Testis (tissue), 2 donors: Measurements from ENCODE around the gene MROH2B.

Experiments used
- POLR2A ChIP-seq: fragments of 450-650 bp; IDR thresholded peaks from one replicate; pipeline ENCODE4 v1.6.1; 2017; ENCODE audit warnings: antibody characterized with exemption, mild to moderate bottlenecking, moderate library complexity
- TF ChIP-seq, protein P1 (sequence below), 3 experiments: fragments of 450-650 bp in 2 of 3; fragments of 200-600 bp in 1 of 3; sonication (generic) in 1 of 3; IDR thresholded peaks; one replicate each; pipeline ENCODE4 v1.5.1; 2016 to 2019; ENCODE audit warnings: antibody characterized with exemption in 3 of 3, mild to moderate bottlenecking in 2 of 3, moderate library complexity in 1 of 3

DNA sequence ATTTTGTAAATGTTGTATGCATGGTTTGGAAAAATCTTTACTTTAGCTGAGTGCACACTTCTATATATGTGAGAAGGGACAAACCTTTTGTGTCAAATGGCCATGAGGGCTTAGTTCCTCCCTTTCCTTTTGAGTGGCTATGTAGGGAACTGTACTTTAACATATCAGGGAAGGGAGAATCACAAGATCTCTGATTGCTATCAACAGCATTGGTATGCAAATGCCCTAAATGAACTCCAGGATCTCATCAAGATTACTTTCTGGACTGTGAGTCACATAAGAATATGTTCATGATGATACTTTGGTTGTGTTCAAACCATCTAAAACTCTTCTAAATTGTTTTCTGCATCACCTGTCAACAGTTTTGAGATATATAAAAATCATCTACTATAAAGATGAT is 31.2 kb upstream of the MROH2B start:
- TF ChIP-seq, protein P1, sequence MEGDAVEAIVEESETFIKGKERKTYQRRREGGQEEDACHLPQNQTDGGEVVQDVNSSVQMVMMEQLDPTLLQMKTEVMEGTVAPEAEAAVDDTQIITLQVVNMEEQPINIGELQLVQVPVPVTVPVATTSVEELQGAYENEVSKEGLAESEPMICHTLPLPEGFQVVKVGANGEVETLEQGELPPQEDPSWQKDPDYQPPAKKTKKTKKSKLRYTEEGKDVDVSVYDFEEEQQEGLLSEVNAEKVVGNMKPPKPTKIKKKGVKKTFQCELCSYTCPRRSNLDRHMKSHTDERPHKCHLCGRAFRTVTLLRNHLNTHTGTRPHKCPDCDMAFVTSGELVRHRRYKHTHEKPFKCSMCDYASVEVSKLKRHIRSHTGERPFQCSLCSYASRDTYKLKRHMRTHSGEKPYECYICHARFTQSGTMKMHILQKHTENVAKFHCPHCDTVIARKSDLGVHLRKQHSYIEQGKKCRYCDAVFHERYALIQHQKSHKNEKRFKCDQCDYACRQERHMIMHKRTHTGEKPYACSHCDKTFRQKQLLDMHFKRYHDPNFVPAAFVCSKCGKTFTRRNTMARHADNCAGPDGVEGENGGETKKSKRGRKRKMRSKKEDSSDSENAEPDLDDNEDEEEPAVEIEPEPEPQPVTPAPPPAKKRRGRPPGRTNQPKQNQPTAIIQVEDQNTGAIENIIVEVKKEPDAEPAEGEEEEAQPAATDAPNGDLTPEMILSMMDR (IDR thresholded peaks at IDR 0.05): no peak
- no peak for TF ChIP-seq POLR2A
